ENCODE data around the gene SRD5A3.

Gene SRD5A3

GRCh38 chr4:55329012-55329411 is 17.0 kb upstream of the SRD5A3 start:
- H3K27me3 ChIP-seq (ENCODE audit: low read depth, low read length): no peaks in the 10 kb centered on the region
- H3K9me3 ChIP-seq (ENCODE audit: insufficient read depth, low read length): no peaks in the 10 kb centered on the region
- H3K79me2 ChIP-seq (ENCODE audit: low read length): no peaks in the 10 kb centered on the region
- H3K27ac ChIP-seq (ENCODE audit: low read length): no peak overlapping the region
- TF ChIP-seq EZH2phosphoT487 (IDR thresholded peaks at IDR 0.05; ENCODE audit: low read depth) (no peak), CTCF (IDR thresholded peaks at IDR 0.05; ENCODE audit: low read depth, low read length) (no peak)
- H3K4me2 ChIP-seq (ENCODE audit: low read length): no peak overlapping the region
- no peak overlapping the region for H2AFZ ChIP-seq (ENCODE audit: low read depth, low read length)
- H3K4me3 ChIP-seq (ENCODE audit: low read length): no peak overlapping the region
- H3K36me3 ChIP-seq (replicated peaks; ENCODE audit: low read depth, low read length): no peaks in the 10 kb centered on the region
- no peaks in the 10 kb centered on the region for H4K20me1 ChIP-seq (ENCODE audit: insufficient read depth, low read length)
- no peaks in the 10 kb centered on the region for H3K4me1 ChIP-seq (ENCODE audit: low read length)
- no peak overlapping the region for H3K9ac ChIP-seq (ENCODE audit: low read length)

DNA sequence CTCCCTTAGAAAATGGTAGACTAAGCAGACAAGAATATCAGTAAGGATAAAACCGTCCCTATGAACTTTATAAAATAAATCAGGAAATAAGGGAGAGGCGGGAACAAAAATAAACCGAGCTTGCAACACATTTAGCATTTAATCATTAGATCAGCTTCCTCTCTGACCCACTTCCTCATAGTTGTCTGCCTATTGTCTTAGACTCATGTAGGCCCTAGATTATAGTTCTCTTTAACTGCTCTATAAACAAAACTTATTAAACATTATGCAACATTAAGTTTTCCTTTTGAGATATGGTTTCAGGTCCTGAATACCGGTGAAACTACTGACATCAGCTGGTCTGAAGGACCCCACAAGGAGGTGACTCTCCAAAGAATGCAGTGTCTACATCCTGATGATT is 15.8 kb upstream of the SRD5A3 start:
- no peak overlapping the region for H3K4me3 ChIP-seq (ENCODE audit: low read length)
- no peak overlapping the region for H3K9ac ChIP-seq (ENCODE audit: low read length)
- H3K27ac ChIP-seq (ENCODE audit: low read length): no peak overlapping the region
- H3K27me3 ChIP-seq (ENCODE audit: low read depth, low read length): no peaks in the 10 kb centered on the region
- TF ChIP-seq CTCF (IDR thresholded peaks at IDR 0.05; ENCODE audit: low read depth, low read length) (no peak), EZH2phosphoT487 (IDR thresholded peaks at IDR 0.05; ENCODE audit: low read depth) (no peak)
- no peaks in the 10 kb centered on the region for H3K9me3 ChIP-seq (ENCODE audit: insufficient read depth, low read length)
- no peak overlapping the region for H2AFZ ChIP-seq (ENCODE audit: low read depth, low read length)
- no peaks in the 10 kb centered on the region for H3K4me1 ChIP-seq (ENCODE audit: low read length)
- H4K20me1 ChIP-seq (ENCODE audit: insufficient read depth, low read length): no peaks in the 10 kb centered on the region
- H3K4me2 ChIP-seq (ENCODE audit: low read length): no peak overlapping the region
- H3K36me3 ChIP-seq (replicated peaks; ENCODE audit: low read depth, low read length): no peaks in the 10 kb centered on the region
- no peaks in the 10 kb centered on the region for H3K79me2 ChIP-seq (ENCODE audit: low read length)

DNA sequence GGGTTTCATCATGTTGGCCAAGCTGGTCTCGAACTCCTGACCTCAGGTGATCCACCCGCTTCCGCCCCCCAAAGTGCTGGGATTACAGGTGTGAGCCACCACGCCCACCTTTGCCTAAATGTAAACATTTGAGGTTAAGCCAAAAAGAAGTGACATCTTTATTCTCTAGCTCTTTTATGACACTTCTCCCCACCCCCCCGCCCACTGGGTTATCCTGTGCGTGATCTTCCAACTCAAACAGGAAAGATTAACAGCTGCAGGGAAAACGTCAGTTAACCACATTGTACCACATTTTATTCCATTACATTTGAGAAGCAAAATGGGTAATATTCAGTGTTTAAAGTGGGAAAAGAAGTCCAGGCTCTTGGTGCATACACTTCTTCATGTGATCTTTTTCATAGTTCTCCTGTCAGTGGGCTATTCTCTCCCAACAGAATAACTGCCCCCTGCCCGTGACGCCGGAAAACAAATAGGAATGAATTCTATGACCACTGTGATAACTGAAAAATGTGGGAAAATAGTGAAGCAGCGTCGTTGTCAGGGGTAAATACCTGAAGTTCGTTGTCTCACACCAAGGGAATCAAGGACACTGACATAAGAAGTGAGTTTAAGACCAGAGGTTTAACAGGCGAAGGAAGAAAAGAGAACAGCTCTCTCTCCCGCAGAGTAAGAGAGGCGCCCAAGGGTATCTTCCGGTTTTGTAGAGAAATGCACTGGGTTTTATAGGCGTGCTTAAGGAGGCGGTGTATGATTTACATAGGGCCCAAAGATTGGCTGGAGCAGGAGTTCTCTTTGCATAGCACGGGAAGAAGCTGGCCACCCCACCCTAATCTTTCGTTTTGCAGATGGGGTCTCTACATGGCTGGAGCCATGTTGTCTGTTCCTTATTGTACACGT is 9.7 kb upstream of the SRD5A3 start:
- no peaks in the 10 kb centered on the region for H3K79me2 ChIP-seq (ENCODE audit: low read length)
- H4K20me1 ChIP-seq (ENCODE audit: insufficient read depth, low read length): no peaks in the 10 kb centered on the region
- H3K4me1 ChIP-seq (ENCODE audit: low read length): no peaks in the 10 kb centered on the region
- no peaks in the 10 kb centered on the region for H3K36me3 ChIP-seq (replicated peaks; ENCODE audit: low read depth, low read length)
- H3K4me3 ChIP-seq (ENCODE audit: low read length): no peak overlapping the region
- no peak overlapping the region for H3K9ac ChIP-seq (ENCODE audit: low read length)
- H2AFZ ChIP-seq (ENCODE audit: low read depth, low read length): no peak overlapping the region
- H3K27me3 ChIP-seq (ENCODE audit: low read depth, low read length): no peaks in the 10 kb centered on the region
- no peak overlapping the region for H3K27ac ChIP-seq (ENCODE audit: low read length)
- no peaks in the 10 kb centered on the region for H3K9me3 ChIP-seq (ENCODE audit: insufficient read depth, low read length)
- H3K4me2 ChIP-seq (ENCODE audit: low read length): no peak overlapping the region
- TF ChIP-seq EZH2phosphoT487 (IDR thresholded peaks at IDR 0.05; ENCODE audit: low read depth) (no peak), CTCF (IDR thresholded peaks at IDR 0.05; ENCODE audit: low read depth, low read length) (no peak)

DNA sequence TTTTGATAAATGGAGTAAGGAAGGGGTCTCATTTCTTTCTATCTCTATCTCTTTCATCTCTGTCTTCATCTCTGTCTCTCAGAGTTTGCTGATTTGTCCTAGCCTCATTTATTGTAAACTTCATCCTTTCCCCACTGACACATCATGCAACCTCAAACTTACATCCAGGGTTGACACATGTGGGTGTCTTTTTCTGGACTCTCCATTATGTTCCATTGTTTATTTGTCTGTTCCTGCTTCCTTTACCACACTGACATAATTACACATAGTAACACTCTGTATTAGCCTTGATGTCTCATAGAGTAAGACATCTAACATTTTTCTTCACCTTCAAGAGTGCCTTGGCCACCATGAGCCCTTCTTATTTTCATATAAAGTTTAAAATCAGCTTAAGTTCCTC is 8.1 kb upstream of the SRD5A3 start:
- H3K4me3 ChIP-seq (ENCODE audit: low read length): no peak overlapping the region
- no peaks in the 10 kb centered on the region for H3K79me2 ChIP-seq (ENCODE audit: low read length)
- no peak overlapping the region for H2AFZ ChIP-seq (ENCODE audit: low read depth, low read length)
- H3K4me1 ChIP-seq (ENCODE audit: low read length): no peaks in the 10 kb centered on the region
- no peaks in the 10 kb centered on the region for H4K20me1 ChIP-seq (ENCODE audit: insufficient read depth, low read length)
- no peak overlapping the region for H3K27ac ChIP-seq (ENCODE audit: low read length)
- no peaks in the 10 kb centered on the region for H3K36me3 ChIP-seq (replicated peaks; ENCODE audit: low read depth, low read length)
- H3K9me3 ChIP-seq (ENCODE audit: insufficient read depth, low read length): no peaks in the 10 kb centered on the region
- TF ChIP-seq CTCF (IDR thresholded peaks at IDR 0.05; ENCODE audit: low read depth, low read length) (no peak), EZH2phosphoT487 (IDR thresholded peaks at IDR 0.05; ENCODE audit: low read depth) (no peak)
- H3K4me2 ChIP-seq (ENCODE audit: low read length): no peak overlapping the region
- no peak overlapping the region for H3K9ac ChIP-seq (ENCODE audit: low read length)
- no peaks in the 10 kb centered on the region for H3K27me3 ChIP-seq (ENCODE audit: low read depth, low read length)
